HEK293 (cell line): ENCODE results near the gene APELA.

Source experiments
- CTCF ChIA-PET: fragments of 350-600 bp; formaldehyde crosslinking; extraction: SDS; loops from one replicate; lab custom pipeline; 2021; ENCODE audit warnings: antibody characterized with exemption; lab: Yijun Ruan, JAX
- POLR2A ChIA-PET: fragments of 300-600 bp; formaldehyde crosslinking; extraction: SDS; loops from one replicate; lab custom pipeline; 2020; ENCODE audit warnings: antibody characterized with exemption, inconsistent platforms; lab: Yijun Ruan, JAX
- H3K27ac ChIP-seq: fragments of 200-500 bp; sonication (Bioruptor generic); 2 replicates; pipeline ENCODE4 v1.5.1; 2014; ENCODE audit warnings: low read depth, low read length, control low read depth, inconsistent platforms; ENCODE audit errors: extremely low read depth
- H3K36me3 ChIP-seq, 2 experiments: fragments of 200-500 bp in 1 of 2; sonication (Bioruptor generic) in 1 of 2; 1 replicate in 1 of 2; 2 replicates in 1 of 2; pipeline ENCODE4 v1.5.1; 2014 to 2017; ENCODE audit warnings: inconsistent platforms in 2 of 2, low read length in 2 of 2; ENCODE audit not compliant: control insufficient read depth in 2 of 2, insufficient read depth in 1 of 2
- H3K4me1 ChIP-seq: fragments of 200-500 bp; sonication (Bioruptor generic); 2 replicates; pipeline ENCODE4 v1.5.1; 2014; ENCODE audit warnings: mild to moderate bottlenecking, low read length, inconsistent platforms; ENCODE audit not compliant: control insufficient read depth, insufficient read depth
- H3K4me3 ChIP-seq: 2 replicates; pipeline ENCODE4 v1.5.1; 2011; ENCODE audit warnings: low read depth, mild to moderate bottlenecking, control low read depth, low read length, moderate library complexity
- H3K9me3 ChIP-seq: fragments of 200-500 bp; sonication (Bioruptor generic); 2 replicates; pipeline ENCODE4 v1.5.1; 2014; ENCODE audit warnings: low read depth, low read length, inconsistent platforms; ENCODE audit not compliant: control insufficient read depth, insufficient read depth
- PRDM1 ChIP-seq: fragments of 450-650 bp; formaldehyde crosslinking; IDR thresholded peaks from 2 replicates; pipeline ENCODE4; 2016; ENCODE audit warnings: missing biosample characterization, missing genetic modification characterization
- ZNF221 ChIP-seq: fragments of 450-650 bp; formaldehyde crosslinking; IDR thresholded peaks from 2 replicates; pipeline ENCODE4 v1.5.1; 2017; ENCODE audit warnings: missing biosample characterization, missing genetic modification characterization, borderline replicate concordance
- ZNF292 ChIP-seq: fragments of 450-650 bp; formaldehyde crosslinking; IDR thresholded peaks from 2 replicates; pipeline ENCODE4 v1.5.1; 2016; ENCODE audit warnings: low read depth, missing biosample characterization, missing genetic modification characterization, borderline replicate concordance
- ZNF394 ChIP-seq: fragments of 450-650 bp; formaldehyde crosslinking; IDR thresholded peaks from 2 replicates; pipeline ENCODE4 v1.5.1; 2016; ENCODE audit warnings: missing biosample characterization, missing genetic modification characterization, mild to moderate bottlenecking, moderate library complexity, borderline replicate concordance
- ZNF433 ChIP-seq: fragments of 450-650 bp; formaldehyde crosslinking; IDR thresholded peaks from 2 replicates; pipeline ENCODE4 v1.5.1; 2016; ENCODE audit warnings: missing biosample characterization, missing genetic modification characterization, low read depth
- ZNF521 ChIP-seq: fragments of 450-650 bp; formaldehyde crosslinking; IDR thresholded peaks from 2 replicates; pipeline ENCODE4 v1.5.1; 2017; ENCODE audit warnings: missing biosample characterization, mild to moderate bottlenecking, missing genetic modification characterization
- ZNF548 ChIP-seq: fragments of 450-650 bp; formaldehyde crosslinking; IDR thresholded peaks from 2 replicates; pipeline ENCODE4 v1.5.1; 2016; ENCODE audit warnings: missing biosample characterization, missing genetic modification characterization
- ZNF596 ChIP-seq: fragments of 450-650 bp; IDR thresholded peaks from 2 replicates; pipeline ENCODE4 v1.5.0; 2018; ENCODE audit warnings: missing biosample characterization, mild to moderate bottlenecking, missing genetic modification characterization, moderate library complexity
- ZNF610 ChIP-seq: fragments of 450-650 bp; formaldehyde crosslinking; IDR thresholded peaks from 2 replicates; pipeline ENCODE4 v1.5.1; 2016; ENCODE audit warnings: missing biosample characterization, missing genetic modification characterization, borderline replicate concordance
- ZNF677 ChIP-seq: fragments of 450-650 bp; IDR thresholded peaks from 2 replicates; pipeline ENCODE4 v1.5.0; 2018; ENCODE audit warnings: missing biosample characterization, mild to moderate bottlenecking, missing genetic modification characterization, moderate library complexity
- ZNF76 ChIP-seq: fragments of 450-650 bp; formaldehyde crosslinking; IDR thresholded peaks from 2 replicates; pipeline ENCODE4; 2016; ENCODE audit warnings: low read depth, missing biosample characterization, missing genetic modification characterization, borderline replicate concordance
- ZNF792 ChIP-seq: fragments of 450-650 bp; formaldehyde crosslinking; IDR thresholded peaks from 2 replicates; pipeline ENCODE4 v1.5.1; 2016; ENCODE audit warnings: missing biosample characterization, missing genetic modification characterization
- ZNF830 ChIP-seq: fragments of 450-650 bp; IDR thresholded peaks from 2 replicates; pipeline ENCODE4 v1.5.0; 2018; ENCODE audit warnings: missing biosample characterization, missing genetic modification characterization, low read depth, mild to moderate bottlenecking, moderate library complexity
- ZSCAN16 ChIP-seq: fragments of 450-650 bp; formaldehyde crosslinking; IDR thresholded peaks from 2 replicates; pipeline ENCODE4 v1.5.1; 2016; ENCODE audit warnings: missing biosample characterization, missing genetic modification characterization
- TF ChIP-seq, protein P1 (sequence below): fragments of 450-650 bp; formaldehyde crosslinking; IDR thresholded peaks from 2 replicates; pipeline ENCODE4 v1.5.1; 2016; ENCODE audit warnings: missing biosample characterization, missing genetic modification characterization
- TF ChIP-seq, protein P2 (sequence below): fragments of 450-650 bp; formaldehyde crosslinking; IDR thresholded peaks from 2 replicates; pipeline ENCODE4; 2016; ENCODE audit warnings: missing biosample characterization, missing genetic modification characterization
- TF ChIP-seq, protein P3 (sequence below): fragments of 450-650 bp; IDR thresholded peaks from 2 replicates; pipeline ENCODE4 v1.5.1; 2018; ENCODE audit warnings: missing biosample characterization, mild to moderate bottlenecking, missing genetic modification characterization
- TF ChIP-seq, protein P4 (sequence below): fragments of 450-650 bp; formaldehyde crosslinking; IDR thresholded peaks from 2 replicates; pipeline ENCODE4 v1.5.1; 2016; ENCODE audit warnings: missing biosample characterization, missing genetic modification characterization
- TF ChIP-seq, protein P5 (sequence below): fragments of 450-650 bp; formaldehyde crosslinking; conservative IDR thresholded peaks from 2 replicates; pipeline ENCODE4 v1.5.1; 2016; ENCODE audit warnings: low read depth, missing biosample characterization, missing genetic modification characterization

APELA gene, protein sequence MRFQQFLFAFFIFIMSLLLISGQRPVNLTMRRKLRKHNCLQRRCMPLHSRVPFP

DNA sequence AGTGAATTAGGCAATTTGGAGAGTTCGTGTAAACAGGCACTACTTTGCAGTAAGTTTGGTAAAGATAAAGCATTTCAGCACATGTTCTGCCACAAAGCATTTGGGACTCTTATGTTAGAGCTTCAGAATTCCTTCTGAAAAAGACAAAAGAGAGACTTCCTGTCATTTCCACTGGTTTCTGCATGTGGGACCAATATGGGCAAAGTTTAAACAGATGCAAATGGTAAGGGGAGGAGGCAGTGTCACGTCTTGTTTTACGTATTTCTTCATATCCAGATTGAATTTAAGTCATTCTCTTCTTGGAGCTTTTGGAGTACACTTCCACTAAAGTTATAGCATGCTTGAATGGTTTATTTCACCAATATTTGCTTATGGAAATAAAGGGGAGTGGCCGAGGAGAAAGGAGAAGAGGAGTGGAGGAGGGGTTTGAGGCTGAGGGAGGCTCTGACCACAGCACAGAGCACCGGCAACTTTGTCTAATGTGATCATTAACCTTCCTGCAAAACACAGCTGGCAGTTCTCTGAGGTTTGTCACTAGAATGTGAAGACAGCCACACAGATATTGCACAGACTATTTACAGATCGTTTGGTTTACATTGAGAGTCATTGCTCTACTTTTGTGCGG is at the start of gene APELA:
Gene APELA, plus strand, starts transcription at position 479 of the 625 bp plus-strand sequence. CDS start 154 bp downstream, outside the sequence.
- POLR2A ChIA-PET: no interaction called here
- CTCF ChIA-PET: no interaction called here

DNA sequence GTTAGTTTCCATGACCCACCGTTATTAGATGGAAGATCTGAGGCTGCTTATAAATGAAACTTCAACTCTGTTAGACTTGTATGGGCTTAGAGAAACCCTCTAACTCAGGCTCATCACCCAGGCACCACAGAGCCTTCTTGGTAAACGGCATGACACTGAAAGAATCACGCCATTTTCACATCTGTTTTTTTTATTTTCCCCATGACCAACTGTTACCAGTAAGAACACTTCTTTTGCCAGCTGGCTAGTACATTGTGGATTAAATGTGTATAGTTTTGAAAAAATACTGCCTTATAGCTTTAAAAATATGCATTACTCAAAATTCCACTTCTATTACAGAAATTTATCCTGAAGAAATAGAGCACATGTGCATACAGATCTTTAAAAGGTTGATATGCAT is 48.0 kb upstream of the APELA start:
- ChIA-PET POLR2A (interaction anchor here (0.5 kb wide), 1 partner anchor 25 kb away, joined by 7 read pairs; no protein-coding TSS in a partner anchor), CTCF (interaction anchor here (0.6 kb wide), 1 partner anchor 560 kb away, joined by 3 read pairs; no protein-coding TSS in a partner anchor)
- TF ChIP-seq, protein P1, sequence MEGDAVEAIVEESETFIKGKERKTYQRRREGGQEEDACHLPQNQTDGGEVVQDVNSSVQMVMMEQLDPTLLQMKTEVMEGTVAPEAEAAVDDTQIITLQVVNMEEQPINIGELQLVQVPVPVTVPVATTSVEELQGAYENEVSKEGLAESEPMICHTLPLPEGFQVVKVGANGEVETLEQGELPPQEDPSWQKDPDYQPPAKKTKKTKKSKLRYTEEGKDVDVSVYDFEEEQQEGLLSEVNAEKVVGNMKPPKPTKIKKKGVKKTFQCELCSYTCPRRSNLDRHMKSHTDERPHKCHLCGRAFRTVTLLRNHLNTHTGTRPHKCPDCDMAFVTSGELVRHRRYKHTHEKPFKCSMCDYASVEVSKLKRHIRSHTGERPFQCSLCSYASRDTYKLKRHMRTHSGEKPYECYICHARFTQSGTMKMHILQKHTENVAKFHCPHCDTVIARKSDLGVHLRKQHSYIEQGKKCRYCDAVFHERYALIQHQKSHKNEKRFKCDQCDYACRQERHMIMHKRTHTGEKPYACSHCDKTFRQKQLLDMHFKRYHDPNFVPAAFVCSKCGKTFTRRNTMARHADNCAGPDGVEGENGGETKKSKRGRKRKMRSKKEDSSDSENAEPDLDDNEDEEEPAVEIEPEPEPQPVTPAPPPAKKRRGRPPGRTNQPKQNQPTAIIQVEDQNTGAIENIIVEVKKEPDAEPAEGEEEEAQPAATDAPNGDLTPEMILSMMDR (tag by site-specific recombination): no peak
- TF ChIP-seq ZNF221 (tag by site-specific recombination) (no peak), ZNF830 (tag by site-specific recombination) (no peak), ZNF677 (tag by site-specific recombination) (no peak), ZNF610 (tag by site-specific recombination) (no peak), ZNF548 (no peak), ZNF521 (tag by site-specific recombination) (no peak), ZNF433 (tag by site-specific recombination) (no peak), ZNF792 (tag by site-specific recombination) (no peak), PRDM1 (tag by site-specific recombination) (no peak), ZNF394 (tag by site-specific recombination) (no peak), ZNF292 (tag by site-specific recombination) (no peak), ZNF76 (tag by site-specific recombination) (no peak)
- TF ChIP-seq, protein P2, sequence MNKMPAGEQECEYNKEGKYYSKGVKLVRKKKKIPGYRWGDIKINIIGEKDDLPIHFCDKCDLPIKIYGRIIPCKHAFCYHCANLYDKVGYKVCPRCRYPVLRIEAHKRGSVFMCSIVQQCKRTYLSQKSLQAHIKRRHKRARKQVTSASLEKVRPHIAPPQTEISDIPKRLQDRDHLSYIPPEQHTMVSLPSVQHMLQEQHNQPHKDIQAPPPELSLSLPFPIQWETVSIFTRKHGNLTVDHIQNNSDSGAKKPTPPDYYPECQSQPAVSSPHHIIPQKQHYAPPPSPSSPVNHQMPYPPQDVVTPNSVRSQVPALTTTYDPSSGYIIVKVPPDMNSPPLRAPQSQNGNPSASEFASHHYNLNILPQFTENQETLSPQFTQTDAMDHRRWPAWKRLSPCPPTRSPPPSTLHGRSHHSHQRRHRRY (tag by site-specific recombination): no peak
- TF ChIP-seq, protein P3, sequence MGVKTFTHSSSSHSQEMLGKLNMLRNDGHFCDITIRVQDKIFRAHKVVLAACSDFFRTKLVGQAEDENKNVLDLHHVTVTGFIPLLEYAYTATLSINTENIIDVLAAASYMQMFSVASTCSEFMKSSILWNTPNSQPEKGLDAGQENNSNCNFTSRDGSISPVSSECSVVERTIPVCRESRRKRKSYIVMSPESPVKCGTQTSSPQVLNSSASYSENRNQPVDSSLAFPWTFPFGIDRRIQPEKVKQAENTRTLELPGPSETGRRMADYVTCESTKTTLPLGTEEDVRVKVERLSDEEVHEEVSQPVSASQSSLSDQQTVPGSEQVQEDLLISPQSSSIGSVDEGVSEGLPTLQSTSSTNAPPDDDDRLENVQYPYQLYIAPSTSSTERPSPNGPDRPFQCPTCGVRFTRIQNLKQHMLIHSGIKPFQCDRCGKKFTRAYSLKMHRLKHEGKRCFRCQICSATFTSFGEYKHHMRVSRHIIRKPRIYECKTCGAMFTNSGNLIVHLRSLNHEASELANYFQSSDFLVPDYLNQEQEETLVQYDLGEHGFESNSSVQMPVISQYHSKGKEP (tag by site-specific recombination): no peak
- TF ChIP-seq, protein P4, sequence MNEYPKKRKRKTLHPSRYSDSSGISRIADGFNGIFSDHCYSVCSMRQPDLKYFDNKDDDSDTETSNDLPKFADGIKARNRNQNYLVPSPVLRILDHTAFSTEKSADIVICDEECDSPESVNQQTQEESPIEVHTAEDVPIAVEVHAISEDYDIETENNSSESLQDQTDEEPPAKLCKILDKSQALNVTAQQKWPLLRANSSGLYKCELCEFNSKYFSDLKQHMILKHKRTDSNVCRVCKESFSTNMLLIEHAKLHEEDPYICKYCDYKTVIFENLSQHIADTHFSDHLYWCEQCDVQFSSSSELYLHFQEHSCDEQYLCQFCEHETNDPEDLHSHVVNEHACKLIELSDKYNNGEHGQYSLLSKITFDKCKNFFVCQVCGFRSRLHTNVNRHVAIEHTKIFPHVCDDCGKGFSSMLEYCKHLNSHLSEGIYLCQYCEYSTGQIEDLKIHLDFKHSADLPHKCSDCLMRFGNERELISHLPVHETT (tag by site-specific recombination): no peak
- TF ChIP-seq, protein P5, sequence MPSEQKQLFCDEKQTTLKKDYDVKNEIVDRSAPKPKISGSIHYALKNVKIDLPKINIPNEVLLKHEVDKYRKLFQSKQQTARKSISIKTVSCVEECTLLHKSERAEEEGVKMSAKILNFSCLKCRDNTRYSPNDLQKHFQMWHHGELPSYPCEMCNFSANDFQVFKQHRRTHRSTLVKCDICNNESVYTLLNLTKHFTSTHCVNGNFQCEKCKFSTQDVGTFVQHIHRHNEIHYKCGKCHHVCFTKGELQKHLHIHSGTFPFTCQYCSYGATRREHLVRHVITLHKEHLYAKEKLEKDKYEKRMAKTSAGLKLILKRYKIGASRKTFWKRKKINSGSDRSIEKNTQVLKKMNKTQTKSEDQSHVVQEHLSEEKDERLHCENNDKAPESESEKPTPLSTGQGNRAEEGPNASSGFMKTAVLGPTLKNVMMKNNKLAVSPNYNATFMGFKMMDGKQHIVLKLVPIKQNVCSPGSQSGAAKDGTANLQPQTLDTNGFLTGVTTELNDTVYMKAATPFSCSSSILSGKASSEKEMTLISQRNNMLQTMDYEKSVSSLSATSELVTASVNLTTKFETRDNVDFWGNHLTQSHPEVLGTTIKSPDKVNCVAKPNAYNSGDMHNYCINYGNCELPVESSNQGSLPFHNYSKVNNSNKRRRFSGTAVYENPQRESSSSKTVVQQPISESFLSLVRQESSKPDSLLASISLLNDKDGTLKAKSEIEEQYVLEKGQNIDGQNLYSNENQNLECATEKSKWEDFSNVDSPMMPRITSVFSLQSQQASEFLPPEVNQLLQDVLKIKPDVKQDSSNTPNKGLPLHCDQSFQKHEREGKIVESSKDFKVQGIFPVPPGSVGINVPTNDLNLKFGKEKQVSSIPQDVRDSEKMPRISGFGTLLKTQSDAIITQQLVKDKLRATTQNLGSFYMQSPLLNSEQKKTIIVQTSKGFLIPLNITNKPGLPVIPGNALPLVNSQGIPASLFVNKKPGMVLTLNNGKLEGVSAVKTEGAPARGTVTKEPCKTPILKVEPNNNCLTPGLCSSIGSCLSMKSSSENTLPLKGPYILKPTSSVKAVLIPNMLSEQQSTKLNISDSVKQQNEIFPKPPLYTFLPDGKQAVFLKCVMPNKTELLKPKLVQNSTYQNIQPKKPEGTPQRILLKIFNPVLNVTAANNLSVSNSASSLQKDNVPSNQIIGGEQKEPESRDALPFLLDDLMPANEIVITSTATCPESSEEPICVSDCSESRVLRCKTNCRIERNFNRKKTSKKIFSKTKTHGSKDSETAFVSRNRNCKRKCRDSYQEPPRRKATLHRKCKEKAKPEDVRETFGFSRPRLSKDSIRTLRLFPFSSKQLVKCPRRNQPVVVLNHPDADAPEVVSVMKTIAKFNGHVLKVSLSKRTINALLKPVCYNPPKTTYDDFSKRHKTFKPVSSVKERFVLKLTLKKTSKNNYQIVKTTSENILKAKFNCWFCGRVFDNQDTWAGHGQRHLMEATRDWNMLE (tag by site-specific recombination): no peak
- H3K4me1 ChIP-seq: no peaks in the 10 kb centered on the region
- H3K36me3 ChIP-seq: no peaks in the 10 kb centered on the region
- H3K9me3 ChIP-seq: no peaks in the 10 kb centered on the region
- H3K27ac ChIP-seq: no peak overlapping the region
- H3K4me3 ChIP-seq: no peak overlapping the region

More for the DNA sequence above, at the start of gene APELA:
- TF ChIP-seq ZNF596 (tag by site-specific recombination) (no peak), ZSCAN16 (peak; percentile 88)
- TF ChIP-seq, all 188 proteins: peak for 1
- H3K36me3 ChIP-seq: no peaks in the 10 kb centered on the region
- H3K4me1 ChIP-seq: no peaks in the 10 kb centered on the region
- no peaks in the 10 kb centered on the region for H3K9me3 ChIP-seq
- H3K4me3 ChIP-seq: no peak within 1 kb of the TSS
- H3K27ac ChIP-seq: no peak within 1 kb of the TSS
